DLD1 (cell line): Measurements from ENCODE around the gene ATRIP.

ENCODE experiments used
- in situ Hi-C: cut with HindIII; loops from 2 replicates; pipeline ENCODE4 v1.10.0; 2017; ENCODE audit warnings: low sequenced_read_pairs

Gene ATRIP

DNA sequence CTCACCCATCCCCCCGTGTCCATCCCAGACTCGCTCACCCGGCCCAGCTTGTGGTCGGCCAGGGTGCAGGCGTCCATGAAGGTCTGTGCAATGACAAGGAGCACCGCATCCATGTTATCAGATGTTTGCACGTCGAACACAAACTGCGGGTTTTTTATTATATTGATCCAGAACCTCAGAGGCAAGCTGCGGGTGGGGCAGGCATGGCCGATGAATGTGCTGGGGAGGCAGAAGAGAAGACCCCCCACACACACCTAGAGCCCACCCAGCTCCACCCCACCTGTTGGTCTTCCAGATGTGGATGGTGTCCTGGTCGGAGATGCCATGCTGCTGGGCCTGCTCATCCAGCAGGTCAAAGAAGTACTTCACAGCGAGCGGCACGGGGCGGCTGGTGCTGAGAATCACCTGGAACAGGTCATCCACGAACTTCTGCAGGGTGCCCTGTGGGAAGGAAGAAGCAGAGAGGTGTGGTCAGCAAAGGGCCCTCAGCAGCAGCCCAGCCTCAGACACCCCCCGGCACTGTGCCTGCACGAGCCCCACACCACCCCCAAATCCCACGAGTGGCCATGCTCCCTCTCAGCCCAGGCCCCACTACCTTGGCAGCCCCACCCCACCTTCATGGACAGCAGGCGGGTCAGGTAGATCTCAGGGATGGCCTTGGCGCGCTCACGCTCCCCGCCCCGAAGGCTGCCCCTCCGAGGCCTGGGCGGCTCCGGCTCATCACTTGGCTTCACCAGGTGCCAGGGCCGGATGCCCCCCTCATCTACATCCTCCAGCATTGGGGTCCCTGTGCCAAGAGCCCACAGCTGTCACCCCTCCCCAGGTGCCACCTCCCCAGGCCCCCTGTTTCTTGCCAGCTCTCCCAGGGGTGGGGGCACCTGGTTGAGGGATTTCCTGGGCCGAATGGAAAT lies 37.0 kb upstream of the ATRIP start:
- in situ Hi-C loops, result loop anchor here (10.0 kb wide), 2 partner anchors 65 to 135 kb away; no protein-coding TSS in a partner anchor

DNA sequence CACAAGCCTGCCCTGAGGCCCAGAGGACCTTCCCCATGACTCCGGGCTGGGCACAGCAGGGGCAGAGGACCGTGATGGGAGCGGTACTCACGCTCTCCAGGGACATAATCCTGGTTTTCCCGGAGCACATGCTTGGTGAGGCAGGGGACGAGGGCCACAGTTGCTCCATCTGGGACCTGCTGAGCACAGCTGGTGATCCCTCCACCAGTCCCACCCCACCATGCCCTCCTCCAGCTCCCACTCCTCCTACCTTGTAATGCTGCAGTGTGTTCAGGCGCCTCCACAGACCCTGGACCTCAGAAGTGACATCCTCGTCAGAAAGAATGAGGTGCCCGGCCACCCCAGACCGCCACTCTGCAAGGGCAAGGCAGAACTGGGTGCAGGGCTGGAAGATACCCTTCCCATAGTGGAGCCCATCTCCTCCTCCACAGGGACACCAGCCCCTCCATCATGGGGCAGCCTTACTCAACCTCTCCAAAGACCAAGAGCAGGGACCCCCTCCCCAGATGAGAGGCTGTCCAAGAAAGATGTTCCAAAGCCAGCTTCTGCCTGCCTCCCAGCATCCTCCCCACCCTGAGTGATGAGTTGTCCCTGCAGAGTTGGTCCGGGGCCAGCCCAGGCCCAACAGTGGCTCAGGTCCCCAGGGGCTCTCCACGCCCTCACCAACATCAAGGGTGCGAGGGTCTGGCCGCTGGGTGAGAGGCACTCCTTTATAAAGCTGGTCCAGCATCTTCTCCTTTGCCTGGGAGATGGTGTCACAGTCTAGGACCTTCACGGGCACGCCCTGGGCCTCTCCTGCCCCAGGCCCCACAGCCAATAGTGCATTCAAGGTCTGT lies 36.1 kb upstream of the ATRIP start:
- in situ Hi-C loops, result no loop called here

GRCh38 chr3:48411041-48411588 lies 35.4 kb upstream of the ATRIP start:
- in situ Hi-C loops, result no loop called here

DNA sequence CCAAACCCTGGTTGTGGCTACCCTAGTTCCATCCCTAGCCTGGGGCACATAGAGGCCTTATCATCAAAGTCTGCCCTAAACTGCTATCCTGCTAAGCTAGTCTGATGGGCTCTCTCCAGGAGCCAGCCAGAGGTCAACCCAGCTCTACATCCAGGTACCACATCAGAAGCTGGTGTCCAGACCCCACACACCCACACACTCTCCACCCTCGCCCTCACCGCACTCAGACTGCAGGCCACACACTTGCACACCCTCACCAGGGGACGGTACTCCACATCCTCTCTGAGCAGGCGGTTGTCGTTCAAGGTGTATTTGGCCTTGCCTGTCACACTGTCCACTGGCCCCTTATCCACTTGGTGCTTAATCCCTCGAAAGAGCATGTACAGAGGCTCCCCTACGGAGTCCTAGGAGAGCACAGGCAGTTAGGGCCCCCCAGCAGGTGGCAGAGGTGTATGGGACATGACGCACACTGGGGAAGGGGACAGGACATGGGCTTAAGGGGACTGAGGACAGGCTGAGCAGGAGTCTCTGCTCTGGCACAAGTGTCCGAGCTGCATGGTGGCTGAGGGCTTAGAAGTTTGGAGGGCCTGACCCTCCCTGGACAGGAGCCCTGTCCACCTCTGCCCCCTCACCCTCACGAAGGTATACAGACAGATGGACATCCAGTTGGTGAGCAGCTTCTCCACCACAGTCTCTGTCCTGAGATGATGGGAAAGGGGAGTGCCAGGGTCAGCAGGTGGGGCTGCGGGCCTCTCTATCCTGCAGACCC lies 34.7 kb upstream of the ATRIP start:
- in situ Hi-C loops, result no loop called here

- in situ Hi-C loops, result no loop called here
Observed at GRCh38 chr3:48412375-48413001, 34.0 kb upstream of the ATRIP start.

DNA sequence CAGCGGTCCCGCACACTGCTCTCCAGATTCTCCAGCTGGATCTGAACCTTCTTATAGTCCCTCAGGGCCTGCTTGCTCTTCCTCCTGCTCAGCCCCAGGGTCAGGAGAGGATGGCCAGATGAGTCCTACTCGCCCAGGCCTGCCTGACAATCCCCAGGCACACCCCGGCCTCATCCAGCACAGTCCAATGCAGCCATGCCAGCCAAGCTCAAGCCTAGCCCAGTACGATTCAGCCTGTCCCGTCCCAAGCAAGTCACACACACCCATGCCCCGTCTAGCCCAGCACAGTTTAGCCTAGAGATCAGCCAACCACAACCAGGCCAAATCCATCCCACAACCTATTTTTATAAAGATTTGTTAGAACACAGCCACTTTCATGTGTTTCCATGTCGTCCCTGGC lies 33.5 kb upstream of the ATRIP start:
- in situ Hi-C loops, result no loop called here

- in situ Hi-C loops, result no loop called here
Observed at GRCh38 chr3:48413611-48414010, 32.9 kb upstream of the ATRIP start.

GRCh38 chr3:48414376-48415250 lies 31.9 kb upstream of the ATRIP start:
- in situ Hi-C loops, result no loop called here

- in situ Hi-C loops, result no loop called here
Observed at GRCh38 chr3:48415251-48415953, 31.1 kb upstream of the ATRIP start.

GRCh38 chr3:48416091-48416505 lies 30.4 kb upstream of the ATRIP start:
- in situ Hi-C loops, result no loop called here

- in situ Hi-C loops, result no loop called here
Observed at GRCh38 chr3:48416546-48416945, 30.0 kb upstream of the ATRIP start.

- in situ Hi-C loops, result no loop called here
Observed at GRCh38 chr3:48417529-48418108, 28.9 kb upstream of the ATRIP start.

DNA sequence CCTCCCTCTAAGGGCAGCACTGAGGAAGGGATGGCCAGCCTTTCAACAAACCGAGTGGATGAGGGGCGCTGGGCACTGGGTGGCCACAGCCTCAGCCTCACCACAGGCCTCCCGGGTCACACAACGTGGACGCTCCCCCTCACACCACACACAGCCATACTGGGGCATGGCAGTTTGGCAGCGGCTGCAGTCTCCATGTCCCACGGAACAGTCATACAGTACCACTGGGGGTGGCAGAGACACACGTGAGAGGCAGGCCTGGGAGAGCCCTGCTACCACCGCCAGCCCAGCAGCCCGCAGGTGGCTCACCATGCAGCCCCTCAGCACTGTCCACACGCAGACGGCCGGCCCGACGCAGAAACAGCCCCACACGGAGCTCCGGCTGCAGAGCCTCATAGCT lies 28.4 kb upstream of the ATRIP start:
- in situ Hi-C loops, result no loop called here

- in situ Hi-C loops, result no loop called here
Observed at GRCh38 chr3:48418651-48419050, 27.9 kb upstream of the ATRIP start.

DNA sequence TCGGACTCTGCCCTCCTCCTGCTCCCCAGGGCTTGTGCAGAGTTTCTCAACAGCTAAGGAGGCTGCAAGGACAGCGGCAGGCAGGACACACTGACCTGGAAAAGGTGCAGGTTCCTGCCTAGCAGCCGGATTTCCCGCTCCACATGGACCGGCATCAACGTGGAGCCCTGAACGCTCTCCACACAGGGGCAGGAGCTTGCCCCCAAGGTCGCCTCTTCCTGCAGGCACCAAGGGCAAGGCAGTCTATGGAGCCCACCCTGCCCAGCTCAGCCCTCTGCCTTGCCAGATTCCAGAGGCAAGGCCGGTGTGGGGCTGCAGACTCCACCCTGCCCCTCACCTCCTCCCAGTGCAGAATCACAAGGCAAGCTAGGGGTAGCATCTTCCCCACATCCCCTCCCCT lies 27.4 kb upstream of the ATRIP start:
- in situ Hi-C loops, result no loop called here

- in situ Hi-C loops, result no loop called here
Observed at GRCh38 chr3:48419597-48419996, 26.9 kb upstream of the ATRIP start.

DNA sequence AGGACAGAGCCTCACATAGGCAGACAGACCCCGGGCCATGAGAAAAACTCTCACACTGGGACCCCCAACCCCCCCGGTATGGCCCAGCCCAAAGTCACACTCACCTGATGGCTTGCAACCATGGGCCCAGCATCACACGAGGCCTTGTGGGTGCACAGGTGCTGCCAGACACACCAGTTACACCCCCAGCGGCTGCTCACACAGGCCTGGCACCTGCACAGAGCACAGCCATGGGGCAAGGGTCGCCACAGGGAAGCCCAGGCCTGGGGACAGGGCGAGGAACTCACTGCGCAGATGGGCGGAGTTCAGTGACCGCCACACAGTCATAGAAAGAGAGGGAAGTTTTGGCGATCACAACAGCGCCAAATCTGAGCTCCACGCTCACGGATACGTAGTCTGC lies 26.0 kb upstream of the ATRIP start:
- in situ Hi-C loops, result no loop called here

- in situ Hi-C loops, result no loop called here
Observed at GRCh38 chr3:48422272-48422671, 24.3 kb upstream of the ATRIP start.
